Stomach (tissue), 4 donors: Measurements from ENCODE around the gene TRAF3.

Experiments
- CTCF ChIP-seq, 7 experiments: fragments of 450-650 bp in 4 of 7; fragments of 200-600 bp in 3 of 7; sonication (generic) in 3 of 7; IDR thresholded peaks; one replicate each; pipeline ENCODE4 v1.5.1; 2016 to 2019; ENCODE audit warnings: antibody characterized with exemption in 7 of 7, control low read depth in 2 of 7, mild to moderate bottlenecking in 1 of 7
- EP300 ChIP-seq: sonication (generic); formaldehyde crosslinking; IDR thresholded peaks from one replicate; pipeline ENCODE4 v1.6.1; 2017; ENCODE audit warnings: antibody characterized with exemption
- POLR2A ChIP-seq, 4 donors: fragments of 450-650 bp; IDR thresholded peaks; one replicate each; pipeline ENCODE4 v1.6.1; 2016; ENCODE audit warnings: antibody characterized with exemption in 4 of 4, control low read depth in 2 of 4, mild to moderate bottlenecking in 1 of 4, moderate library complexity in 1 of 4
- POLR2AphosphoS5 ChIP-seq, 3 donors: sonication (generic); formaldehyde crosslinking; IDR thresholded peaks; one replicate each; pipeline ENCODE4 v1.6.1; 2016; ENCODE audit warnings: antibody characterized with exemption in 3 of 3

GRCh38 chr14:102909462-102909861, 132.2 kb downstream of the TRAF3 start:
- no peak for TF ChIP-seq POLR2AphosphoS5 (IDR thresholded peaks at IDR 0.05)
- TF ChIP-seq POLR2A (IDR thresholded peaks at IDR 0.05) = no peak
- no peak for TF ChIP-seq CTCF (IDR thresholded peaks at IDR 0.05)
- TF ChIP-seq EP300 = no peak
